ENCODE measurements around the gene DAB1. TPM values are rescaled to one million over a fixed set of nuclear protein-coding genes. Genes with fewer than 3 reads are reported as not detected.

Gene DAB1
- polyA plus RNA-seq, 1 experiment: 0.05 TPM

DNA sequence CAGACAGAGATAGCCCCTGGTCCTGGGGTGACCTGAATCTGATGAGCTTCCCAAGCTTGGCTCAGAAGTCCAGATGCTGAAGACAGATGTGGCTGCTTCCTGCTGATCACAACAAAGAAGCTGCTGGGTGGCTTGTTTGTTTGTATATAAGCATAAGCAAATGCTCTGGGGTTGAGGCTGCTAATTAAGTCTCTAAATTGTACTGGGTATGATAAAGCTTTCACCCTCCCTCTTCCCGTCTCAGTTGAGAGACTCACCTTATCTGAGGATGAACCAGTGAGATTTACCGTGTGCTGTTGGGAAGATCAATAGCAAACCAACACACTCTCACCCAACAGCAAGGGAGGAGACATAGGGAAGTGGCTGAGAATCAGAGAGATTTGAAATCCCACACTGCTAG lies 42.0 kb downstream of the DAB1 start:
- ChIA-PET CTCF (no interaction called here), POLR2A (no interaction called here)
- no peak overlapping the region for H3K27ac ChIP-seq (ENCODE audit: low read depth, low read length)
- DNase-seq (ENCODE audit: low read depth, low spot score): no peak
- TF ChIP-seq, protein P1, sequence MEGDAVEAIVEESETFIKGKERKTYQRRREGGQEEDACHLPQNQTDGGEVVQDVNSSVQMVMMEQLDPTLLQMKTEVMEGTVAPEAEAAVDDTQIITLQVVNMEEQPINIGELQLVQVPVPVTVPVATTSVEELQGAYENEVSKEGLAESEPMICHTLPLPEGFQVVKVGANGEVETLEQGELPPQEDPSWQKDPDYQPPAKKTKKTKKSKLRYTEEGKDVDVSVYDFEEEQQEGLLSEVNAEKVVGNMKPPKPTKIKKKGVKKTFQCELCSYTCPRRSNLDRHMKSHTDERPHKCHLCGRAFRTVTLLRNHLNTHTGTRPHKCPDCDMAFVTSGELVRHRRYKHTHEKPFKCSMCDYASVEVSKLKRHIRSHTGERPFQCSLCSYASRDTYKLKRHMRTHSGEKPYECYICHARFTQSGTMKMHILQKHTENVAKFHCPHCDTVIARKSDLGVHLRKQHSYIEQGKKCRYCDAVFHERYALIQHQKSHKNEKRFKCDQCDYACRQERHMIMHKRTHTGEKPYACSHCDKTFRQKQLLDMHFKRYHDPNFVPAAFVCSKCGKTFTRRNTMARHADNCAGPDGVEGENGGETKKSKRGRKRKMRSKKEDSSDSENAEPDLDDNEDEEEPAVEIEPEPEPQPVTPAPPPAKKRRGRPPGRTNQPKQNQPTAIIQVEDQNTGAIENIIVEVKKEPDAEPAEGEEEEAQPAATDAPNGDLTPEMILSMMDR (IDR thresholded peaks at IDR 0.05; ENCODE audit: low read depth, low read length): no peak
- no peaks in the 10 kb centered on the region for H3K27me3 ChIP-seq (ENCODE audit: control insufficient read depth, insufficient read depth, low read length)
- H3K9me3 ChIP-seq (ENCODE audit: control insufficient read depth, insufficient read depth, low read length): no peaks in the 10 kb centered on the region
- no peak overlapping the region for H3K4me3 ChIP-seq (ENCODE audit: low read depth, low read length)

DNA sequence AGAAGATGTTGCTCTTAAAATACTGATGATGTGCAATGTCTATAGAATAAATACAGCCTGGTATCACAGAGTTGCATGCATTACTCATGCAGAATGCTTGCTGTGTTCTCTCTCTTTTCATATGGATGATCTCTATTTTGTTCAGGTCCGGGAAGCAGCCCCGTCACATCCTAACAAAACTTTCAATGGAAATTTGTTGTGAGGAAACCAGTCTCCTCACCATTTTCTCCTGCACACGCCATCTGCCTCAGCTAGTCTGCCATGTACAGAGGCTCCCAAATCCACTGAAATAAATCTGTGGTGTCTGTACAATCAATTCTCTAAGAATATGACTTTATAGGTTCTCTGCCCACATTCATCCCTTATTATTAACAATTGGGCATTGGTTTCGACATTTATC lies 42.4 kb downstream of the DAB1 start:
- H3K9me3 ChIP-seq (ENCODE audit: control insufficient read depth, insufficient read depth, low read length): no peaks in the 10 kb centered on the region
- TF ChIP-seq, protein P1 (IDR thresholded peaks at IDR 0.05; ENCODE audit: low read depth, low read length): no peak
- POLR2A ChIA-PET: no interaction called here
- CTCF ChIA-PET: no interaction called here
- no peak overlapping the region for H3K4me3 ChIP-seq (ENCODE audit: low read depth, low read length)
- no peak for DNase-seq (ENCODE audit: low read depth, low spot score)
- H3K27ac ChIP-seq (ENCODE audit: low read depth, low read length): no peak overlapping the region
- no peaks in the 10 kb centered on the region for H3K27me3 ChIP-seq (ENCODE audit: control insufficient read depth, insufficient read depth, low read length)

DNA sequence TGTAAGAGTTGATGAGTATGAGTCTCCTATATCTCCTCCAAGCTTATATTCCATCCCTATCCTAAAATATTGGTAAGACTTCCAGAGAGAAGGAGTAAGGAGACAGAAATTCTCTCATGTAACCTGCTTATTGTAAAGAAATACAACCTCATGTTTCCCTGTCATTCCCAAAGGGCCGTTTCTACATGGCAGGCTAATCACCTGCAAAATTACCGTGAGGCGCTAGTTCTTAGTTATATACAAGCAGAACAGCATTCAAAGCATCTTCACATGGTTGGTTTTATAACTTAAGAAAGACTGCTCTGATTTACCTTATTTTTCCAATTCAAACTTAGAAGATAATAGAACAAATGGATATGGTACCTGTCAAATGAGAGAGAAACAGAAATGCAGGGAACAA lies 42.9 kb downstream of the DAB1 start:
- POLR2A ChIA-PET: no interaction called here
- Histone ChIP-seq H3K27me3 (ENCODE audit: control insufficient read depth, insufficient read depth, low read length) (no peaks in the 10 kb centered on the region), H3K4me3 (ENCODE audit: low read depth, low read length) (no peak overlapping the region), H3K9me3 (ENCODE audit: control insufficient read depth, insufficient read depth, low read length) (no peaks in the 10 kb centered on the region), H3K27ac (ENCODE audit: low read depth, low read length) (no peak overlapping the region)
- CTCF ChIA-PET: no interaction called here
- no peak for DNase-seq (ENCODE audit: low read depth, low spot score)
- TF ChIP-seq, protein P1 (IDR thresholded peaks at IDR 0.05; ENCODE audit: low read depth, low read length): no peak

DNA sequence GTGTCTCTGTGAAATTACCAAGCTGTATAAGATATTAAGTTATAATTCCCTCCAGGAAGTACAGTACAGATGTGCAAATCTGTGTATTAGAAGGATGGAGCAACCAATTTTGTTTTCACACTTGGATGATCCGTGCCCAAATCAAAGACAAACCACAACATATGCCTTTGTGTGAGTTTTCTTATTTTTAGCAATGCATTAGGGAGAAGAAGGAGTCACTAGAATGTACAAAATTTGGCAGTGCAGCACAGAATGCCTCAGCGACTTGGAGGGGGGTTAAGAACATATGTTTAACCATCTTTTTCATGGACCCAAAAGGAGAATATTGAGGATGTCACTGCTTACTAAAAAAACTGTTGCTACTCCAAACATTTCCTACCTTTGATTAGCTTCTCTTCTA lies 45.3 kb downstream of the DAB1 start:
- no peak overlapping the region for H3K27ac ChIP-seq (ENCODE audit: low read depth, low read length)
- CTCF ChIA-PET: no interaction called here
- H3K4me3 ChIP-seq (ENCODE audit: low read depth, low read length): no peak overlapping the region
- no peak for DNase-seq (ENCODE audit: low read depth, low spot score)
- no peaks in the 10 kb centered on the region for H3K9me3 ChIP-seq (ENCODE audit: control insufficient read depth, insufficient read depth, low read length)
- TF ChIP-seq, protein P1 (IDR thresholded peaks at IDR 0.05; ENCODE audit: low read depth, low read length): no peak
- POLR2A ChIA-PET: no interaction called here
- H3K27me3 ChIP-seq (ENCODE audit: control insufficient read depth, insufficient read depth, low read length): no peaks in the 10 kb centered on the region

DNA sequence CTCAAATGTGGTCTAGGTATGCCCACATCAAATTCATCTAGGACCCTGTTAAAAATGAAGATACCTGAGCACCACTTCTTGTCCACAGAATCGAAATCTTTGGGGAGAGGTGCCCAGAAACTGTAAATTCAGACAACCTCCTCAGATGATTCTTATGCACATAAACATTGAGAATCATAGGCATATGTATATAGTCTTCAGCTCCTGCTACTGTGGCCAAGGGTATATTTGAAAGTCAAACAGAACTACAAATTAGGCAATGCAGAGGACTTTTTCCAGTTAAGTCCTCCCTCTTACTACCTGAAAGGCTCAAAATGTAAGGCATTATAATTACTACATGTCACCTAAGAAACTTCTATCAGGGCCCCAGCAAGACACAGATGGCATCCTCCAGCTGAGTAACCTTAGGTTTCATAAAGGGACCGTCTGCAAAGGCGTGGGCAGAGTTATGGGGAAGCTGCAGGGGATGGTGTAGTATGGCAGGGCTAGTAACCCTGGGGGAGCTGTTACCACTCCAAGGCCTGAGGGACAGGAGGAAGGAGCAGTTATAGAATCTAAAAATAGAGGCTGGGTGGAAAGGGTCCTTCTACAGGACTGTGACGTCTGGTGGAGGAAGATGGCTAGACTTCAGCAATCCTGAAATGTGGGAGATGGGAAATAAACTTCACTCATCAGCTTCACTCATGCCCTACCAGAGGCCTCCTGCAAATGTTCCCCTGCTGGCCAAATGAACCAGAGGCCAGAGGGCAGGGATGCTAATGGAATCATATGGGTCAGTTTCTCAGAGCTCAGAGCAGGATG lies 46.3 kb downstream of the DAB1 start:
- CTCF ChIA-PET: interaction anchor here (0.6 kb wide), 1 partner anchor 20 kb away, joined by 4 read pairs; no protein-coding TSS in a partner anchor
- POLR2A ChIA-PET: no interaction called here
- Histone ChIP-seq H3K27ac (ENCODE audit: low read depth, low read length) (no peak overlapping the region), H3K27me3 (ENCODE audit: control insufficient read depth, insufficient read depth, low read length) (no peaks in the 10 kb centered on the region), H3K4me3 (ENCODE audit: low read depth, low read length) (no peak overlapping the region), H3K9me3 (ENCODE audit: control insufficient read depth, insufficient read depth, low read length) (no peaks in the 10 kb centered on the region)
- no peak for DNase-seq (ENCODE audit: low read depth, low spot score)
- TF ChIP-seq, protein P1 (IDR thresholded peaks at IDR 0.05; ENCODE audit: low read depth, low read length): no peak
